PFSK-1 (cell line): ENCODE data around the gene RDH16.

ENCODE experiments used
- POLR2AphosphoS5 ChIP-seq: IDR thresholded peaks from 2 replicates; pipeline ENCODE4 v1.6.1; 2012; ENCODE audit warnings: low read depth, mild to moderate bottlenecking, control low read depth, low read length, moderate library complexity
- REST ChIP-seq, 2 experiments: IDR thresholded peaks; 2 replicates each; pipeline versions ENCODE4 v1.6.1 to v1.8.0; 2011 to 2012; ENCODE audit warnings: low read depth in 2 of 2, low read length in 2 of 2, control low read depth in 1 of 2, inconsistent platforms in 1 of 2, mild to moderate bottlenecking in 1 of 2, moderate library complexity in 1 of 2; ENCODE audit not compliant: insufficient read depth in 1 of 2
- SIN3A ChIP-seq: IDR thresholded peaks from 2 replicates; pipeline ENCODE4 v1.6.1; 2012; ENCODE audit warnings: mild to moderate bottlenecking, low read length, moderate library complexity, borderline replicate concordance; ENCODE audit not compliant: insufficient read depth
- TAF1 ChIP-seq: IDR thresholded peaks from 2 replicates; pipeline ENCODE4 v1.6.1; 2012; ENCODE audit warnings: low read length, control low read depth, borderline replicate concordance; ENCODE audit not compliant: insufficient read depth

- TF ChIP-seq SIN3A (no peak), REST (IDR thresholded peaks at IDR 0.05; ENCODE audit: insufficient read depth in 1 of 2, low read depth in 2 of 2, low read length in 2 of 2) (no peak), TAF1 (no peak), POLR2AphosphoS5 (no peak)
Measured at GRCh38 chr12:56990648-56991318, 33.4 kb upstream of the RDH16 start.
